Stimulated activated CD4-positive, alpha-beta T cell treated with anti-CD3 and anti-CD28 coated beads, Interleukin-2, amount 100 ng/mL, for 4 hours (primary cell): ENCODE measurements around the gene SHISA2.
"Not testable (repeated sequence)": the region's sequence is repeated elsewhere in the genome, so short reads cannot be mapped to it uniquely, and the experiment has no call there.

Source experiments
- DNase-seq: peaks from one replicate; pipeline ENCODE4 v3.0.0-alpha.2; 2020; ENCODE audit warnings: low read depth

Gene SHISA2

DNA sequence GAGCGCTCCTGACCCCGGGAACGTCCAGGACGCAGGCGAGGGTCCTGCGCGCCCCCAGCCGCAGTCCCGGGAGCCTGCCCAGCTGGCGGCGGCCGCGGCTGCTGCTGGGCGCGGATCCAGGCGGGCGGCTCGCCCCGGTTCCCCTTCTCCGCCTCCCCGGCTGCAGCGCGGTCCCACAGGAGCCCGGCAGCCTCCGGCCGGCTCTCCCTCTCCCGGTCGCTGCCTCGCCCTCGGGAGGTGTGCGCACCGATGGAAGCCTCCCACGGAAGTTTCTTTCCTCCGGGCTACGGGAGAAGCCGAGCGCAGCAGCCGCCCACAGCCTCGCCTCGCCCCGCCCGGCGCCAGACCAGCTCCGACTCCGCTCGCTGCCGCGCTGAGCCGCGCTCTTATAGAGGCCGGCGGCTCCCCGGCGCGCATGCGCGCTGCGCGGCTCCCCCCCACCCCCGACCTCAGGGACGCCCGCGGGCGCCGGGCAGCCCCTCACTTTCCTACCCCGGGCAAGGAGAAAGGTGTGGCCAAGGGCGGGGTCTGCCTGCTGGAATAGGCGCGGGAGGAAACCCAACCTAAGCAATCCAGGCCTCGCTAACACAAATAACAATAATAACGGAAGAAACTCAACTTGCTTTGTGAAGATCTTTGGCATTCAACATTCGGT is at the start of gene SHISA2:
TSS of gene SHISA2 (minus strand) at position 360 of the 655 bp plus-strand sequence. CDS start 1,041 bp downstream, outside the sequence.
- peak; percentile 11 for DNase-seq

DNA sequence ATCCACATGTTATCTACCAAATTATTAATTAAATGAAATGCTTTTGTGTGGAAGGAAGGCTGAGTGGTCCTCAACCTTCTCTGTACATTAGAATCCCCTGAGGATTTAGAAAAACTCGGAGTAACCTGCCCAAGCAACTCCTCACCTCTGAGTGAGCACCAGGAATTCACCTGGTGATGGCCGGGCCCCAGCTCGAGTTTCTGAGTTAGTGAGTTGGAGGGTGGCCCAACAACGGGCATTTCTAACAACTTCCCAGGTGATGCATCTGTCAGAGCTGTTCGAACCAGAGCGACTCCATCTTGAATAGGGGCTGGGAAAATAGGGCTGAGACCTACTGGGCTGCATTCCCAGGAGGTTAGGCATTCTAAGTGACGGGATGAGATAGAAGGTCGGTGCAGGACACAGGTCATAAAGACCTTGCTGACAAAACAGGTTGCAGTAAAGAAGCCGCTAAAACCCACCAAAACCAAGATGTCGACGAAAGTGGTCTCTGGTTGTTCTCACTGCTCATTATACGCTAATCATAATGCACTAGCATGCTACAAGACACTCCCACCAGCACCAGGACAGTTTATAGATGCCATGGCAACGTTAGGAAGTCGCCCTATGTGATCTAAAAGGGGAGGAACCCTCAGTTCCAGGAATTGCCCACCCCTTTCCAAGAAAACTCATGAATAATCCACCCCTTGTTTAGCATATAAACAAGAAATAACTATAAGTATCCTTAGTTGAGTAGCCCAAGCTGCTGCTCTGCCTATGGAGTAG is 44.2 kb upstream of the SHISA2 start:
- DNase-seq = no peak

DNA sequence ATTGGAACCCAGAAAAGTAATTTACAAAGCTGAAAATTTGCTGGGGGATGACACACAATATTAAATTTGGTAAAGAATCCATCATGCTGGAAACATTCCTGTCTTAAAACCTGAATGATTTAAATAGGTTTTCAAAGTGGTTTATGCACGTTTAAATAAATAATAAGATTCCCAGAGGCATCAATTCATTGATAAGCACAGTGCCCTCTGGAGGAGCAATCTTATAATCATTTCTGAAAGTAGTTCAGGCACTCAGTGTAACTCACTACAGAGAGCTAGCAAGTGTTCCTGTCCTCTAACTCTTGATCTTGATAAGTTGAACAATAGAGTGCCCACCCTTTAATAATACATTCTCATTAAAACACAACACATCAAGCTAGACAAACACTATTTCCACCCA is 43.5 kb upstream of the SHISA2 start:
- no peak for DNase-seq

DNA sequence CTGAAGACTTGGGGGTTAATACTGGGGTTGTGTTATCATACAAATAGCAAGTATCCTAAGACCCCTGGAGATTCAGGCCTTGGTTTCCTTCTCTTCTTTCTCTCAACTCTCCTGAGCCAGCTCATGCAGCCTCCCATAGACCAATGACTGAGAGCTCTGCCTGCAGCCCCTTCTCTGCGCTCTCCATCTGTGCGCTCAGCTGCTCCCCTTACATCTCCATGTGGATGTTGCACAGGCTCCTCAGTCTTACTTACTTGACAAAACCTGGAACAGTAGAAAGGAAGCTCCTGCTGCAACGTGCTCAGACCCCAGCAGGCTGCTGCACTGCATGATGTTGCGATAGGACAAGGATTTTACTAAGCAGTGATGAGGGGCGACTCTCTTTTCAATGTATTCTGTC is 25.0 kb upstream of the SHISA2 start:
- DNase-seq = not testable (repeated sequence)

DNA sequence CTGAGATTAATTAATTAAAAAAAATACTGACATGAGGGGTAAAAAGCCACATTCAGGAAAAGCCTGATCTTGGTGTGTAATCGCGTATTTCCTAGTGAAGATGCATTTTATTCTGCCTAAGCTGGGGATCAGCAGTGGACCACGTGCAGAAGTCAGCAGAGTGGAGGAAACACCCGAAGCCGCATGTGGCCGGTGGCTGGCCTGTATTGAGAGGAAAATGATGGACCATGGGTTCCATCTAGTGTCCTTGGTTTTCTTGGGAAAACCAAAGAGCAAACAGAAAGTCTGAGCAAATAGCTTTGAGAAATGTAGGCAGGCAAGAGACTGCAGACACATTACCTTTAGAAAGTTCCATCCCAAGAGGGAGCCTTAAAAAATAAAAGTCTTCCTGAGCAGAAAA is 23.7 kb upstream of the SHISA2 start:
- DNase-seq = no peak

DNA sequence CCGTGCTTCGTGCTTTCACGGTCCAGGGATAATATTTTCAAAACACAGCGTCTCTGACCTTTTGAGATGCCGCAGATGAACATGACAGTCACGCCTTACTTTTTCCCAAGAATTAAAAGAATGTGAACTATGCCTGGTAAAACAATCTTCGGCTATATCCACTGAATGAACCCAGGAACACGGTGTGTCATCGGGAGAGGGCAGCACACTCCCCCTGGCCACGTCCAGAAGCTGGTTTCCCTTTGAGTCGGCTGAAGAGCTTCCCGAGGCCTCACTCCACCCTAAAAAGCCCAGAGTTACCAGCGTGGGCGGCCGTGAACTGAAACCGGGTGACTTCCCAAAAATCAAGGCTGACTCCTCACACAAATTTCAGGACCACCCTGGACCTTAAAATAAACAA is 22.9 kb upstream of the SHISA2 start:
- DNase-seq = no peak

DNA sequence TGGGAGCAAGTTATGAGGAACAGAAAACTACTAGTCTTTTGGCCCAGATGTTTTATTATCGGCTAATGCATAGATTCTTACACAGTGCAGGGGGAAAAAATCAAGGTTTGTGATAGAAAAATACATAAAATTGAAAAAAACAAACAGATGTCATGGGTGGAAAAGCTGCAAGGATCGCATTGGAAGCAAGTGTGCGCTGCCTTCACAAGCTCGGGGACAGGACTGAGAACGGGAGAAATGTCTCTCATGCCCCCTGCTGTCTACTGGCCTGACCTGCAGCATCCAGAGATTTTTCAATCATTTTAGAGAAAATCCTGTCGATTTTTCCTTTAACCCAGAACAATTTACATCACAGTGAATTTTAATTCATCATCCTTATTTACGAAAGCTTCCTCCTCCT is 20.5 kb upstream of the SHISA2 start:
- not testable (repeated sequence) for DNase-seq

DNA sequence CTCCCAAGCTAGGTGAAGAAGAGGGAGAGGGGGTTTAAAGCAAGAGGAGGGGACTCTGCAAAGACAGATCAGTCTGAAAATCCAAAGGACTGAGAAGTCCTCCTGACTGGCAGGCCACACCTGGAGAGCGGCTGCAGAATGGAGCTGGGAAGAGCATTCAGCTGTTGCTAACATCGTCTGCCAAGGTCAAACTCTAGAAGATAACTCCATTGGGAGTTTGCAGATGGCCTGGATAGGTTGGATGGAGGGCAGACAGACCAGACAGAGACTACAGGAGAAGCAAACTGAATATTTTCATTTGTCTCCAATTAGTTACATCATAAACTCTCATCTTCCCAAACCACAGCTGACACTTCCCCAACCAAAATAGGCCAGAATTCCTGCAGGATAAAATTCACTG is 19.9 kb upstream of the SHISA2 start:
- DNase-seq = no peak

DNA sequence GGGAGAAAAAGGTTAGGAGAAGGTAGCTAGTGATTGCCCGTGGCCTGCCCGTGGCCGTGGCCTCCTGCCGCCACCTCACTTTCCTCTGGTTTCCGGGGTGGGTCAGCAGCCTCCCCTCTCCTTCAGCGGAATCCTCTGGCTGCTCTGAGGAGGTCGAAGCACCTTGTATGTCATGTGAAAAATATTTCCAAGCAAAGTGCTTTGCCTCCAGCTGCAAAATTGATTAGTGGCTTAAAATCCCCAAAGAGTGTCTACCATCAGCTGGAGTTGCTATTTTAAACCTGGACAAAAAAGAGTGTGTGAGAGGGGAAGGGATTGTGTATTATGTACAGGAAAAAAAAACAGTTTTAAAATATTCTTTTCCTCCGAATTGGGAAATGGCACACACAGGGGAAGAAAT is 17.8 kb upstream of the SHISA2 start:
- DNase-seq = not testable (repeated sequence)

DNA sequence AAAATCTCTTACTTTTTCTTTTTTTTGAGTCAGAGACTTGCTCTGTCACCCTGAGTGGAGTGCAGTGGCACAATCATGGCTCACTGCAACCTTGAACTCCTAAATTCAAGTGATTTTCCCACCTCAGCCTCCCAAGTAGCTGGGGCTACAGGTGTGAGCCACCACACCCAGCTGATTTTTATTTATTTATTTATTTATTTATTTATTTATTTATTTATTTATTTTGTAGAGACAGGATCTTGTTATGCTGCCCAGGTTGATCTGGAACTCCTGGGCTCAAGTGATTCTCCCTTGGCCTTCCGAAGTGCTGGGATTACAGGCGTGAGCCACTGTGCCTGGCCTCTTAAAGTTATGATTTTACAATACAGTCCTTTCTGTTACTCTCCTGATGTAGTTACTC is 16.6 kb upstream of the SHISA2 start:
- not testable (repeated sequence) for DNase-seq

DNA sequence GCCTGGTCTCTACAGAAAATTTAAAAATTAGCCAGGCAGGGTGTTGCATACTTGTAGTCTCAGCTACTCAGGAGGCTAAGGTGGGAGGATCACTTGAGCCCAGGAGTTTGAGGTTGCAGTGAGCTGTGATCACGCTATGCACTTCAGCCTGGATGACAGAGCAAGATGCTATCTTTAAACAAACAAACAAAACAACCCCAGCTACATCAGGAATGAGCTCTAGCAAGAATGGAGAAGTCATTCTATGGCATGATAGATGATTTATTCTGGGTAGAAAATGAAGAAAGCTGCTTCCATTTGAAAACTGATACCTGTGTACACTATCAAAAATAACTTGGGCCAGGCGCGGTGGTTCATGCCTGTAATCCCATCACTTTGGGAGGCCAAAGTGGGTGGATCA is 15.8 kb upstream of the SHISA2 start:
- DNase-seq = no peak

DNA sequence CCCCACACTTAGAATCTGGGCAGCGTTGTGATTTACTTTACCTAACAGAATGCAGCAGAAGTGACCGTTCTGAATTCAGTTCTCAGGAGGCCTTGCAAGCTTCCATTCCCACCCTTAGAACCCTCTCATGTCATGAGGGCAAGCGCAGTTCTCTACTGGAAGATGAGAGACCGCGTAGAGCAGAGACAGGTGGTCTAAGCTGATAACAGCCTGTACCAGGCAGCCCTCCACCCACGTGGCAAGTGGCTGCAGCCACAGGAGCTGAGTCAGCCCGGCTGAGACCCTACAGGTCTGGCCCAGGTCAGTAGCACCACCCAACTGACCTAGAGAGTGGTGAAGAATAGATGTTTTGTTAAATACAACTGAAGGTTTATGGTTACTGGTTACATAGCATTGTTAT is 14.7 kb upstream of the SHISA2 start:
- not testable (repeated sequence) for DNase-seq

DNA sequence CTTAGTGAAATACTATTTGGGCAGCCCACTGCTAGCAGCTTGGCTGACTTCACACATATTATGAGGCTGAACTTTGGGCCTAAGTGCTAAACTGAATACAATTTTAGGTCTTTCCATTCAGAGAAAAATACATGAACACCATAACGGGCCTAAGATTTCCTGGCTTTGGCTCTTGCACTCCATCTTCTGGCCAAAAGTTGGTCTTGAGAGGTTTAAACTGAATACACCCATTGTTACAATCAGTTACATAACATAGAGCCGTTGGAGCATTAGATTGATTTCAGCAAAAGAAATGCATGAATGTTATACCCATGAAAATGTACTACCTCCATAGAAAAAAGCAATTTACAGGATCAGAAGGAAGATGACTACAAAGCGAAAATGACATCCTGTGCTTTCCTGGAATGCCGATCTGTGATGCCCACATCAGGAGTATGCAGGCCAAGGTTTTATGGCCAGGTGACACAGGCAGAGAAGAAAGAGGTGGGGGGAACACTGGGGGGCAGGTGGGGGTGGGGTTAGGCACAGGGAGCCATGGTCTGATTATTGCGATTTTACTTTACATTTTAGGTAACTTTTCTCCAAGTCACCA is 11.1 kb upstream of the SHISA2 start:
- DNase-seq = no peak

DNA sequence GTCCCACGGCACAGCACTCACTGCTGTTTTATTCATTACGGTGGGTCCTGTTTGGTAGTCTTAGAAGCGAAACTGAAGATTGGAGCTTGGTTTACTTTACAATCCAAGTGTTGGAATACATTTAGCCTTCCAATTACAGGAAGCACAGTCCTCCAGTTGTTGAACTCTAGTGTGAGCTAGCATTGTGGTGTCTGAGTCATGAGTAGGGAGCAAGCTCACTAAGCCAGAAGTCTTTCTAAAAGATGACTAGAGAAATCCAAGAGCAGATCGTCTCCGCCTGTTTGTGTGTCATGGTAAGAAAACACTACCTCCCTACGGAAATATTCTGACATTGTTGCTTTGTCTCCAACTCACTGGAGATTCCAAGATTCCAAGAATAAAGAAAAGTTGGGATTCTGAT is 10.1 kb upstream of the SHISA2 start:
- DNase-seq = no peak

DNA sequence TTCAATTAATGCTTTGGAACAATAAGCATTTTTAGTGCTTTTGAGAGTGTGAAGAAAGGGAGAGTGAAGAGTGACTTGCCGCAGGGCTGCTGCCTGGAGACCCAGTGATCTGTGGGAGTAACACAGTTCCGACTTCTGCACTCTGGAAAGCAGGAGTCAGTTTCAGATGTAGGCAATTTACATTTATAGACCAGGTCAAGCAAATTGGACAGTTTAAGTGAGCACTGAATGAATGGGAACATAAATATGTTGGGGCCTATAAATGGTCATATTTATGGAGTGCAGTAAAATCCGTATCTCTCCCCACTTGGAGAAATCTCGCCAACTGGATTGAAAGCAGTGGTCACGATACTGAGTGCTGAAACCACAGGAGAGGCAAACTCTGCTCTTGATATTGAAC is 9.4 kb upstream of the SHISA2 start:
- DNase-seq = no peak

DNA sequence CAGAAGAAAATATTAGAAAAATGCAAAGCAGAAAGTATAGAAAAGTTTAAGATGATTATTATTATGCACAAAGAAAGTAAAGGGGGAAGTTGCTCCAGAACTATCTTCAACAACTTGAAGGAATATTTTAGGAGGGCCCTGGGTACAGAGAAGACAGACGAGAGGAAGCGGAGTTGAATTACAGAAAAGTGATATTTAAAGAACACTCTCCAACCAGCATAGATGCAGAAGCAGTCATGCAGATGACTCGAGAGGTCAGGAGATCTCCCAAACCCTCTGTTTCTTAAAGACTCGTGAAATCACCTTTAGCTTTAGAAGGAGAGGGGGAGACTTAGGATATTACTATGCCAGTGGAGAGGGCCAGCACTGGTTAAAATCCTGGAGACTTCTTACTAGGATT is 8.5 kb upstream of the SHISA2 start:
- no peak for DNase-seq

DNA sequence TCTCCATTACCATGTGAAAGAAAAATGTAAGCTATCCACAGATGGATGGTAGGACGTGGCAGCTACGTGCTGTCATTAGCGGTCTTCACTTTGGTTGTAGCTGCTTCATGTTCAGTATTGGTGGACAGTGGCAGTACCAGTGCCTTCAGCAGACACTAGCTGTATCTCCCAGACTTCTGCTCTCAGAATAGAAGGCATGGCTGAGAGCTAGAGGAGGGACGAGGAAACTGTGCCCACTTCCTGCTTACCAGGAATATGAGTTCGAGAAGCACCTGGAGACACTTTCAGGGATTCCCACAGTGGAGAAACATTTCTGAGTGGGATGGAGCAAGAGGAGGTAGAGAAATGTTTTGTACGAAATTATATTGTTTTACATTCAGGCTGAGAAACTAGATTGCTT is 6.9 kb upstream of the SHISA2 start:
- no peak for DNase-seq

DNA sequence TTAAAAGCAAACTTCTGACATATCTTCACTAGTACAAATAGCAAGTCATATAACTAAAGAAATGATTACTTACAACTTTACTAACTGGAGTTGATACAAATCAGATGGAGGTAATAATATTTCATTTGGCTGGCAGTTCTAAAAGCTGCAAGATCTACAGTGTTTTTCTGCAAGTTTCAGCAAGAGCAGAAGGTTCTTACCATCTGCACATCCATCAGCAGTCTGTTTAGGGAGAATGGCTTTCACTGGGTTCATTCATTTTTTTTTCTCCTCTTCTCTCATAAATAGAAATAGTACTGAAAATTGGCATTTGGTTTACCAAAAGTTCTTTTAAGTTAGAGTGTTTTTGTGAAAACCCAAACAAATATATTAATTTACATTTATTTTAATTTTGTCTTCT is 3.1 kb upstream of the SHISA2 start:
- DNase-seq = no peak

DNA sequence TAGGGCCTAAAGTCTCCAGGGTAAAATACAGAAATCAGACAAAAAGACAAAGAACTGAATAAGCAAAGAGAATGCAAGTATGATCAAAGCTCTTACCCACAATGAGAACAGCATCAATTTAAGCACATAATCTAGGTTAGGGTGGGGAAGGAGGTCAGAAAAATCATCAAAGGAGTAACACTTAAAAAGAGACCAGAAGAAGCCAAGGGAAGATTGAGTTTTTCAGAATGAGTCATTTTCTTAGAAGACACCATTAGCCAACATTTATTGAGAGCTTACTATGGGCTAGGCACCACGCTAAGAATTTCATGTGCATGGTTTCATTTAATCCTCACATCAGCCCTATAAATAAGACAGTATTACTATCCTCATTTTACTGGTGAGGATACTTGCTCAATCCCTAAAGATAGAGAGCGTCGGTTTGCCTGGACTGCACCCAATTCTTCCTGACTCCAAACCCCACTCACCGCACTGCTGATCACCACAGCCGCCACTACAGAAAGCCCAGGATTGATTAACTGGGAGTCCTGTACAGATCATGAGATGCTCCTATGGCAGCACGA is 1.7 kb upstream of the SHISA2 start:
- DNase-seq = no peak

DNA sequence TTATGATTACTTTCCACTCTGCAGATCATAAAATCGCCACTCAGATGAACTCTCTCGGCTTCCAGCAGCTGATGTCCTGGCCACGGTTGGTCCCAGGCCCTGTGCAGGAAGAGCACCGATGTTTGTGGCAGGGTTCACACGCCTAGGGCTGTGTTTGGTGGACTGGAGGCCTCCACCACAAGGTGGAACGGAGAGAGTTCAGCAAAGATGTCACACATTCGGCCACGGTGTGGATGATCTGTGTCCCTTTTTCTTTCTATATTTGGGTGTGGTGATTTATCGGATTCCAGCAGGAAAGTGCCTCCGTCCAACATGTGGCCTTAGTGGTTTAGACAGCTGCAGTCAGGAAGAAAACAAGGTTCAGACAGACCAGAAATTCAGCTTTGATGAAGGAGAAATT is 521 bp upstream of the SHISA2 start:
- DNase-seq = no peak

DNA sequence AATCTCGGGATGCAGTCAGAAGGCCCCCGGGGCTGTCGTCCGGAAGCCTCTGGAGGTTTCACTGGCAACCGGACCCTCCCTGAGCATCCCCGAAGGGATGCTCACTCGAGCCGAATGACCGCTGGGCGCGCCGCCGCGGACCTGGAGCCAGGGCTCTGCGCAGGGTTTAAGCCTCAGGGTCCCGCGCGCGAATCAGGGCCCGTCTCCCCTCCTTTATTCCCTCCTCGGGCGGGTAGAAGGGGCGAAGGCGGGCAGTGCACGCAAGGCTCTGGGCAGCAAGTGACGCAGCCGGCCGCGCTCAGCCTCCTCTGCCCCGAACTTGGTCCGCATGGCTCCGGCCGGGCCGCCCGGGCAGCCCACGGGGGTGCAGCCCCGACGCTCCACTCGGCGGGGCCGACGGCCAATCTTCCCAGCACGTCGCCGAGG is 572 bp downstream of the SHISA2 start:
- DNase-seq = no peak

DNA sequence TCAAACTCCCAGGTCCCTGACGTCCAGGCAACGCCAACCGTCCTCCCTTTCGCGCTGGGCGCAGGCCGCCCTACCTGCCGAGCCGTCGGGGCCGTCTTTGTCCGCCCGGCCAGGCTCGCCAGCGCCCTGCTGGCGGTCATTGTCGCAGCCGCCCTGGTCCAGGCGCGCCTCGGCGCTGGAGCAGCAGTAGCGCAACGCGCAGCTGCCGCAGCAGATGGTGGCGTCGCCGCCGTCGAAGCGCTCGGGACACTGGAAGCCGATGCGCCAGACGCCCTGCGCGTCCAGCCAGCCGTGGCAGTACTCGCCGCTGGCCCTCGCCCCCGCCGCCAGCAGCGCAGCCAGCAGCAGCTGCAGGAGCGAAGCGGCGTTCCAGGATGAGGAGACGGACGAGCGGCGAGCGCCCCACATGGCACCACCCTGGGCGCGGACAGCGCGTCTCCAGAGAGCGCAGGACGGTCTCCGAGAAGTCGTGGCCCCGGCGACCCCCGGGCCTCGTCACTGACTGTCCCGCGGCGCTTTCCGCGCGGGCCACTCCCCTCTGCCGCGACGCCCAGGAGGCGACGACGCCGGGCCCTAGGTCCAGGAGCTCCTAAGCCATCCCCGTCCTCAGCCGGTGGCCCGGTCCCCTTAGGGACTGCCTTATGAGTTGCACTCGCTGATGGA is 1.1 kb downstream of the SHISA2 start:
- no peak for DNase-seq

DNA sequence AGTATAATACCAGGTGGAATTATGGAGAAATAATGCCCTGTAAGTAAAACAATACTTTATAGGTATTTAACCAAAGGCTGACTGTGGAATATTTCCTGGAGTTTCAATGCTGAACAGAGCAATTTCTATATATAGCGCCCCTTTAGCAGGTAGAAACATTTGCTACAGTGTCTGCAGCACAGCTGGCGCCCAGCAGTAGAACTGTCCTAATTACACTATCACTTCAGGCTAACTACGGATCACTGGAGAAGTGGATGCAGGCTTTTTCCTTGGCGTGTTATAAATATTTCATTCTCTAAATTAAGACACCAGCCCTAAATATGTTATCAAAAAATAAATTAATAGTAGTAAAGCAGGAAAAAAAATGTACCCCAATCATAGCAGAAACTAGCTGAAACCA is 3.1 kb downstream of the SHISA2 start:
- DNase-seq = no peak
